ENCODE results near the gene MICAL2.
A peak's percentile ranks its signal among the peaks of the same experiment; 100 is the strongest.

The MICAL2 gene

GRCh38 chr11:12089473-12089872, 20.9 kb upstream of the MICAL2 start:
- H3K9ac ChIP-seq (ENCODE audit: low read length in 2 of 2): no peak overlapping the region
- no peaks in the 10 kb centered on the region for H3K9me3 ChIP-seq (ENCODE audit: control insufficient read depth in 2 of 2, low read length in 2 of 2)
- peaks cover 51% of the 10 kb centered on the region for H3K4me1 ChIP-seq (ENCODE audit: control insufficient read depth, insufficient read depth, low read length)
- H3K4me3 ChIP-seq (ENCODE audit: low read length in 2 of 2): no peak overlapping the region
- H3K36me3 ChIP-seq (ENCODE audit: control insufficient read depth in 2 of 2, insufficient read depth in 2 of 2, low read length in 2 of 2): no peaks in the 10 kb centered on the region
- no peak overlapping the region for H3K27ac ChIP-seq (ENCODE audit: low read length)
- no peaks in the 10 kb centered on the region for H3K27me3 ChIP-seq (ENCODE audit: control insufficient read depth in 1 of 2, insufficient read depth in 2 of 2, low read length in 2 of 2)

GRCh38 chr11:12090061-12090591, 20.3 kb upstream of the MICAL2 start:
- Histone ChIP-seq H3K4me1 (ENCODE audit: control insufficient read depth, insufficient read depth, low read length) (peaks cover 50% of the 10 kb centered on the region), H3K9me3 (ENCODE audit: control insufficient read depth in 2 of 2, low read length in 2 of 2) (no peaks in the 10 kb centered on the region), H3K27ac (ENCODE audit: low read length) (no peak overlapping the region), H3K4me3 (ENCODE audit: low read length in 2 of 2) (no peak overlapping the region), H3K36me3 (ENCODE audit: control insufficient read depth in 2 of 2, insufficient read depth in 2 of 2, low read length in 2 of 2) (no peaks in the 10 kb centered on the region), H3K27me3 (ENCODE audit: control insufficient read depth in 1 of 2, insufficient read depth in 2 of 2, low read length in 2 of 2) (no peaks in the 10 kb centered on the region), H3K9ac (ENCODE audit: low read length in 2 of 2) (no peak overlapping the region)

DNA sequence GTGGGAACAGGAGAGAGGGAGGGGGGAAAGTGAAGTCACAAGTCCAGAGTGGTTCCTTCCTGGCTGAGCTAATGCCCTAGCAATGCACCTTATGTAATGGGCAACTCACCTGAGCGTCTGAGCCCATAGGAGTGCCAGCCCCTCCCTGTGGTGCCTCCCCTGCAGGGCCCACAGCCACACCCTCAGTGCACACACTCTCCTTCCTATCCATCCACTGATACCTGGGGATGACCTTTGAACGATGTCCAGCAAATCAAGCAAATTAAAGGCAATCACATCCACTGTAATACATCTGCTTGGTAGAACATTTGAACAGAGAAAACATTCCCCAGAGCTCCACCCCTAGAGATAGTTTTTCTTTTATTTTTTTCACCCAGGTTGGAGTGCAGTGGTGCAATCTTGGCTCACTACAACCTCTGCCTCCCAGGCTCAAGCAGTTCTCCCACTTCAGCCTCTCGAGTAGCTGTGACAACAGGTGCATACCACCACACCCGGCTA, 19.6 kb upstream of the MICAL2 start:
- peaks cover 43% of the 10 kb centered on the region for H3K4me1 ChIP-seq (ENCODE audit: control insufficient read depth, insufficient read depth, low read length)
- no peaks in the 10 kb centered on the region for H3K9me3 ChIP-seq (ENCODE audit: control insufficient read depth in 2 of 2, low read length in 2 of 2)
- H3K27ac ChIP-seq (ENCODE audit: low read length): no peak overlapping the region
- no peaks in the 10 kb centered on the region for H3K27me3 ChIP-seq (ENCODE audit: control insufficient read depth in 1 of 2, insufficient read depth in 2 of 2, low read length in 2 of 2)
- H3K9ac ChIP-seq (ENCODE audit: low read length in 2 of 2): no peak overlapping the region
- H3K36me3 ChIP-seq (ENCODE audit: control insufficient read depth in 2 of 2, insufficient read depth in 2 of 2, low read length in 2 of 2): no peaks in the 10 kb centered on the region
- H3K4me3 ChIP-seq (ENCODE audit: low read length in 2 of 2): no peak overlapping the region

- Histone ChIP-seq H3K4me3 (ENCODE audit: low read length in 2 of 2) (no peak overlapping the region), H3K27me3 (ENCODE audit: control insufficient read depth in 1 of 2, insufficient read depth in 2 of 2, low read length in 2 of 2) (no peaks in the 10 kb centered on the region), H3K4me1 (ENCODE audit: control insufficient read depth, insufficient read depth, low read length) (peaks cover 31% of the 10 kb centered on the region), H3K27ac (ENCODE audit: low read length) (no peak overlapping the region), H3K36me3 (ENCODE audit: control insufficient read depth in 2 of 2, insufficient read depth in 2 of 2, low read length in 2 of 2) (no peaks in the 10 kb centered on the region), H3K9ac (ENCODE audit: low read length in 2 of 2) (no peak overlapping the region), H3K9me3 (ENCODE audit: control insufficient read depth in 2 of 2, low read length in 2 of 2) (no peaks in the 10 kb centered on the region)
Observed at GRCh38 chr11:12091956-12092558, 18.3 kb upstream of the MICAL2 start.

GRCh38 chr11:12092714-12093113, 17.7 kb upstream of the MICAL2 start:
- no peaks in the 10 kb centered on the region for H3K9me3 ChIP-seq (ENCODE audit: control insufficient read depth in 2 of 2, low read length in 2 of 2)
- H3K36me3 ChIP-seq (ENCODE audit: control insufficient read depth in 2 of 2, insufficient read depth in 2 of 2, low read length in 2 of 2): no peaks in the 10 kb centered on the region
- peak overlapping the region in 1 of 2 donors; percentile 3 for H3K4me3 ChIP-seq (ENCODE audit: low read length in 2 of 2)
- H3K4me1 ChIP-seq (ENCODE audit: control insufficient read depth, insufficient read depth, low read length): peaks cover 25% of the 10 kb centered on the region
- H3K9ac ChIP-seq (ENCODE audit: low read length in 2 of 2): no peak overlapping the region
- no peaks in the 10 kb centered on the region for H3K27me3 ChIP-seq (ENCODE audit: control insufficient read depth in 1 of 2, insufficient read depth in 2 of 2, low read length in 2 of 2)
- no peak overlapping the region for H3K27ac ChIP-seq (ENCODE audit: low read length)

DNA sequence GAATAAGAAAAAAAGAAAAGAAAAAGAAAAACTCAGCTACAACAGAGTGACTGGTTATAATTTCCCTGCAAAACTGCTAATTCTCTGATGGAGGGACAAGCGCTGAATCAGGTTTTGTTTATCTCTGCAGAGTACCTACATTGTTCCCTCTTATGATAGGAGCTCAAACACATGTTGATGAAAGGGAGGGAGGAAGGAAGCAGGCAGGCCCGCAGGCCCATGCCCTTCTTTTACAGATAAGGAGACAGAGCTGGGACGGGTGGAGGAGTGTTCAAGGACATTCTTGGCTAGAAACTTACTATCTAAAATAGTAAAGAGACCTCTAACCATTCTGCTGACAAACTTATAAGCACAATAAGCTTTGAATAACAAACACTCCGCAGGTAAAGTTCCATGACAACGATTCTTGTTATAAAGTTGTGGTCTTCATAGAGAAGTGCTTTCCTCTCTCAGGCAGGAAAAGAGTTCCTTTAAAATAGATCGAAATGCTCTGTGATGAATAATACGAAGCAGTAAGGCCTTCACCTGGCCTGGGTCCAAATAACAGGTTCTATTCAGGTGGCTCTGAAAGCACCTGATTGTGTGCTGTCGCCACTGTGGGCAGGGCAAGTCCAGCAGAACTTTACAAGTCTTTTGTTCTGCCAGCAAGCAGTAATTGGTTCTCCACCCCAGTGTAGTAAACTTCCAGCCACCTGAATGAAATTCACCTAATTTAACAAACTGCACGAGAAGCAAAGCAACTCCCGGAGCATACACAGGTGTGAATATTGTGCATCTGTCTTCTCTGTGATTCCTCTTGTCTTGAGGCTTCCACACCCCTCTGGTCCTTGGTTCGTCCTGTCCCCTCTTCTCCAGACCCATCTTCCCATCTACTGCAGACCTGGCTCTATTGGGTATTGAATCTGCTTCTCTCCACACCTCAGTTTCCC, 15.3 kb upstream of the MICAL2 start:
- Histone ChIP-seq H3K4me3 (ENCODE audit: low read length in 2 of 2) (no peak overlapping the region), H3K9me3 (ENCODE audit: control insufficient read depth in 2 of 2, low read length in 2 of 2) (no peaks in the 10 kb centered on the region), H3K27me3 (ENCODE audit: control insufficient read depth in 1 of 2, insufficient read depth in 2 of 2, low read length in 2 of 2) (no peaks in the 10 kb centered on the region), H3K4me1 (ENCODE audit: control insufficient read depth, insufficient read depth, low read length) (peaks cover 12% of the 10 kb centered on the region), H3K36me3 (ENCODE audit: control insufficient read depth in 2 of 2, insufficient read depth in 2 of 2, low read length in 2 of 2) (no peaks in the 10 kb centered on the region), H3K9ac (ENCODE audit: low read length in 2 of 2) (no peak overlapping the region), H3K27ac (ENCODE audit: low read length) (no peak overlapping the region)

DNA sequence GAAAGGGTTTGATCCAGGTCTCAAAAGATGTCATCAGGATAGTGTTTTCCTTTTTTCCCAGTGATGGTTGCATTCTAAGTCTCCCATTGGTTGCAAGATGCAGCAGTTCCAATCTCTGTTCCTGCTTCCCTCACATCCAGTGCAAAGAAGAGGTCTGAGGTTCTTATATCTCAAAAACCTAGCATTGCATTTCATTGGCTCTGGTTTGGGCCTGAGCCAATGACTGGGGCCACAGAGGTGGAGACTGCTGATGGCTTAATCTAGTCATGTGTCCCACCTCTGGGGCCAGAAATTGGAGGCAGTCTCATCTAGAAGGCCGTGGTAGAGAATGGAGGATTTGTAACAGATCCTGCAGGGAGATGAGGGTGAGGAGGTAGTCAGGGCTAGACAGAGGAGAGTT, 13.2 kb upstream of the MICAL2 start:
- Histone ChIP-seq H3K9me3 (ENCODE audit: control insufficient read depth in 2 of 2, low read length in 2 of 2) (no peaks in the 10 kb centered on the region), H3K4me1 (ENCODE audit: control insufficient read depth, insufficient read depth, low read length) (peaks cover 13% of the 10 kb centered on the region), H3K27me3 (ENCODE audit: control insufficient read depth in 1 of 2, insufficient read depth in 2 of 2, low read length in 2 of 2) (no peaks in the 10 kb centered on the region), H3K9ac (ENCODE audit: low read length in 2 of 2) (no peak overlapping the region), H3K4me3 (ENCODE audit: low read length in 2 of 2) (no peak overlapping the region), H3K36me3 (ENCODE audit: control insufficient read depth in 2 of 2, insufficient read depth in 2 of 2, low read length in 2 of 2) (no peaks in the 10 kb centered on the region), H3K27ac (ENCODE audit: low read length) (no peak overlapping the region)

DNA sequence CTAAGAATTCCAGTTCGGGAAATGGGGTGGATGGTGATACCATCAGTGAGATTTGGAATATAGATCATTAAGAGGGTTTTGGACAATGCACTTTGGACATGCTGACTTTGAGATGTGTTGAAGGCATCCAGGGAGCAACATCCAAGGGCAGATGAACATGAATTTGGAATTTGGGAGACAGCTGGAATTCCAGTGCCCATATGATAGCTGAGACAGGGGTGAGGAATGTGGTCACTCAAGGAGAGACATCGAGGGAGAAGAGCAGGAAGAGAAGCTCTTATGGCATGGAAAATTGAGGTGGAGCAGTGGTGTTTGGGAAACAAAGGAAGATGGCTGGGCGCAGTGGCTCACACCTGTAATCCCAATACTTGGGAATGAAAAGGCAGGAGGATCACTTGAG, 11.8 kb upstream of the MICAL2 start:
- Histone ChIP-seq H3K27ac (ENCODE audit: low read length) (no peak overlapping the region), H3K9ac (ENCODE audit: low read length in 2 of 2) (no peak overlapping the region), H3K4me1 (ENCODE audit: control insufficient read depth, insufficient read depth, low read length) (peaks cover 9% of the 10 kb centered on the region)

DNA sequence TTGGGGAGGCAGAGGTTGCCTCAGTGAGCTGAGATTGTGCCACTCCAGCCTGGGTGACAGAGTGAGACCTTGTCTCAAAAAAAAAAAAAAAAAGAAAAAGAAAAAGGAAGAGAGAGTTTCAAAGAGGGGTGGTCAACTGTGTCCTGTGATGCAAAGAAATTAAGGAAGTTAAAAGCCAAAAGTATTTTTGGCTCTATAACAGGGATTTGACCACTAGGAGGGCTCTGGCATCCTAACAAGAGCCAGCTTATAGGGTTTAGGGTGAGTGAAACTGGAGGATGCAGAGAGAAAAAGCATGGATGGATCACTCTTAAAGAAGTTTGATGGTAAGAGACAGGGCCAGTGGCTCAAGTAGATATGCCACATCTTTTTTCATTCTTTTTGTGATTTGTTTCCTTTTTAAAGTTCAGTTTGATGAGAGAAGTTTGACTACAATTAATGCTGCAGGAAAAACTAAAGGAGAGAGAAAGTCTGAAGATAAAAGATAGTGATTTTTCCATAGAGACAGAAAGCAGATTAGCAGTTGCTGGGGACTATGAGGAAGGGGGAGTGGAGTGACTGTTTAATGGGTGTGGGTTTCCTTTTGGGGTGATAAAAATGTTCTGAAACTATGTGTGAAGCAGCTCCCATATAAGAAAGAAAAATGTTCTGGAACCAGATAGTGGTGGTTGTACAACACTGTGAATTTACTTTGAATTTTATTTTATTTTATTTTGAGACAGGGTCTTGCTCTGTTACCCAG, 11.1 kb upstream of the MICAL2 start:
- peaks cover 15% of the 10 kb centered on the region for H3K4me1 ChIP-seq (ENCODE audit: control insufficient read depth, insufficient read depth, low read length)
- no peaks in the 10 kb centered on the region for H3K36me3 ChIP-seq (ENCODE audit: control insufficient read depth in 2 of 2, insufficient read depth in 2 of 2, low read length in 2 of 2)
- no peak overlapping the region for H3K4me3 ChIP-seq (ENCODE audit: low read length in 2 of 2)
- no peak overlapping the region for H3K9ac ChIP-seq (ENCODE audit: low read length in 2 of 2)
- H3K27me3 ChIP-seq (ENCODE audit: control insufficient read depth in 1 of 2, insufficient read depth in 2 of 2, low read length in 2 of 2): no peaks in the 10 kb centered on the region
- no peak overlapping the region for H3K27ac ChIP-seq (ENCODE audit: low read length)
- no peaks in the 10 kb centered on the region for H3K9me3 ChIP-seq (ENCODE audit: control insufficient read depth in 2 of 2, low read length in 2 of 2)

More for the DNA sequence above, 11.8 kb upstream of the MICAL2 start:
- Histone ChIP-seq H3K9me3 (ENCODE audit: control insufficient read depth in 2 of 2, low read length in 2 of 2) (no peaks in the 10 kb centered on the region), H3K27me3 (ENCODE audit: control insufficient read depth in 1 of 2, insufficient read depth in 2 of 2, low read length in 2 of 2) (no peaks in the 10 kb centered on the region), H3K36me3 (ENCODE audit: control insufficient read depth in 2 of 2, insufficient read depth in 2 of 2, low read length in 2 of 2) (no peaks in the 10 kb centered on the region), H3K4me3 (ENCODE audit: low read length in 2 of 2) (no peak overlapping the region)

- Histone ChIP-seq H3K9ac (ENCODE audit: low read length in 2 of 2) (no peak overlapping the region), H3K27ac (ENCODE audit: low read length) (no peak overlapping the region), H3K4me1 (ENCODE audit: control insufficient read depth, insufficient read depth, low read length) (peaks cover 17% of the 10 kb centered on the region), H3K4me3 (ENCODE audit: low read length in 2 of 2) (no peak overlapping the region), H3K9me3 (ENCODE audit: control insufficient read depth in 2 of 2, low read length in 2 of 2) (no peaks in the 10 kb centered on the region), H3K36me3 (ENCODE audit: control insufficient read depth in 2 of 2, insufficient read depth in 2 of 2, low read length in 2 of 2) (no peaks in the 10 kb centered on the region), H3K27me3 (ENCODE audit: control insufficient read depth in 1 of 2, insufficient read depth in 2 of 2, low read length in 2 of 2) (no peaks in the 10 kb centered on the region)
Observed at GRCh38 chr11:12100429-12100828, 10.0 kb upstream of the MICAL2 start.

Measured in stomach smooth muscle (tissue), 2 donors.